Liver (tissue), 9 donors: ENCODE results near the gene PPP6R1. TPM values are rescaled to one million over a fixed set of nuclear protein-coding genes. Genes with fewer than 3 reads are reported as not detected.

ENCODE experiments used
- DNase-seq: peaks from one replicate; pipeline ENCODE4 v3.0.0-alpha.2; 2017; ENCODE audit warnings: low spot score
- H3K27ac ChIP-seq, 2 donors: one replicate each; pipeline ENCODE4 v1.7.0; 2013; ENCODE audit warnings: inconsistent platforms in 2 of 2, low read length in 2 of 2, control low read depth in 1 of 2, low read depth in 1 of 2, mild to moderate bottlenecking in 1 of 2
- H3K27me3 ChIP-seq, 4 donors: one replicate each; pipeline versions ENCODE4 v1.6.1 to v1.7.0; 2013; ENCODE audit warnings: low read length in 3 of 4, inconsistent platforms in 1 of 4, mild to moderate bottlenecking in 1 of 4, moderate library complexity in 1 of 4; ENCODE audit not compliant: control insufficient read depth in 4 of 4, insufficient read depth in 4 of 4
- H3K36me3 ChIP-seq, 4 donors: one replicate each; pipeline versions ENCODE4 v1.6.1 to v1.7.0; 2013; ENCODE audit warnings: low read length in 3 of 4, mild to moderate bottlenecking in 3 of 4, low read depth in 1 of 4, moderate library complexity in 1 of 4; ENCODE audit not compliant: control insufficient read depth in 4 of 4, insufficient read depth in 3 of 4
- H3K4me1 ChIP-seq, 4 donors: one replicate each; pipeline versions ENCODE4 v1.6.1 to v1.7.0; 2013; ENCODE audit warnings: low read length in 3 of 4, mild to moderate bottlenecking in 3 of 4, moderate library complexity in 1 of 4; ENCODE audit not compliant: control insufficient read depth in 4 of 4, insufficient read depth in 4 of 4
- H3K4me3 ChIP-seq, 3 donors: one replicate each; pipeline versions ENCODE4 v1.6.1 to v1.7.0; 2013; ENCODE audit warnings: low read length in 3 of 3, control low read depth in 1 of 3, low read depth in 1 of 3, mild to moderate bottlenecking in 1 of 3
- H3K9ac ChIP-seq, 2 donors: one replicate each; pipeline ENCODE4 v1.7.0; 2013; ENCODE audit warnings: low read length in 2 of 2, mild to moderate bottlenecking in 2 of 2, moderate library complexity in 2 of 2, control low read depth in 1 of 2, low read depth in 1 of 2
- H3K9me3 ChIP-seq, 4 donors: one replicate each; pipeline versions ENCODE4 v1.6.1 to v1.7.0; 2013; ENCODE audit warnings: low read length in 3 of 4; ENCODE audit not compliant: control insufficient read depth in 4 of 4
- FOXA1 ChIP-seq: IDR thresholded peaks from 2 replicates; pipeline ENCODE4 v1.6.1; 2016; ENCODE audit warnings: antibody characterized with exemption
- FOXA2 ChIP-seq: IDR thresholded peaks from 2 replicates; pipeline ENCODE4 v1.6.1; 2016; ENCODE audit warnings: antibody characterized with exemption
- HNF4A ChIP-seq, 2 donors: conservative IDR thresholded peaks; 2 replicates each; pipeline ENCODE4 v1.6.1; 2016; ENCODE audit warnings: antibody characterized with exemption in 2 of 2, mild to moderate bottlenecking in 2 of 2
- HNF4G ChIP-seq: IDR thresholded peaks from 2 replicates; pipeline ENCODE4 v1.6.1; 2016; ENCODE audit warnings: antibody characterized with exemption
- JUND ChIP-seq, 2 donors: IDR thresholded peaks; 2 replicates each; pipeline ENCODE4 v1.6.1; 2016; ENCODE audit warnings: antibody characterized with exemption in 2 of 2
- NR2F2 ChIP-seq: IDR thresholded peaks from 2 replicates; pipeline ENCODE4 v1.6.1; 2016; ENCODE audit warnings: antibody characterized with exemption
- RAD21 ChIP-seq, 2 donors: IDR thresholded peaks; 2 replicates each; pipeline ENCODE4 v1.6.1; 2016; ENCODE audit warnings: antibody characterized with exemption in 2 of 2, mild to moderate bottlenecking in 2 of 2
- RXRA ChIP-seq, 2 donors: IDR thresholded peaks; 2 replicates each; pipeline ENCODE4 v1.6.1; 2017 to 2018; ENCODE audit warnings: antibody characterized with exemption in 2 of 2, mild to moderate bottlenecking in 1 of 2
- SP1 ChIP-seq: IDR thresholded peaks from 2 replicates; pipeline ENCODE4 v1.6.1; 2018; ENCODE audit warnings: antibody characterized with exemption, mild to moderate bottlenecking
- TAF1 ChIP-seq: conservative IDR thresholded peaks from 2 replicates; pipeline ENCODE4 v1.6.1; 2016; ENCODE audit warnings: antibody characterized with exemption, mild to moderate bottlenecking
- WGBS: extraction: QIAGEN DNeasy Blood & Tissue Kit; methylation state at CpG from one replicate; pipeline ENCODE4 v1.1.7; 2013; 5-methylcytosine and 5-hydroxymethylcytosine counted together
- polyA plus RNA-seq, 2 donors: library from polyadenylated mRNA; stranded (reverse) in 1 of 2; unstranded in 1 of 2; fragments of 200-250 nt in 1 of 2; fragments of >200 nt in 1 of 2; fragmentation: Nextera tagmentation in 1 of 2; extraction: Ambion mirVana in 1 of 2; gene quantifications; one replicate each; pipeline versions ENCODE4 v1.2.1 to v1.2.3, GENCODE V29; 2013 to 2015
- total RNA-seq, 2 donors: library from RNA; depleted of rRNA; stranded (reverse); fragments of >200 nt; gene quantifications; one replicate each; pipeline ENCODE4 v1.2.3, GENCODE V29; 2014
- TF ChIP-seq, protein P1 (sequence below): IDR thresholded peaks from 2 replicates; pipeline ENCODE4 v1.6.1; 2016; ENCODE audit warnings: antibody characterized with exemption
- TF ChIP-seq, protein P2 (sequence below): fragments of 150-350 bp; IDR thresholded peaks from 2 replicates; pipeline ENCODE4 v1.5.1; 2017; ENCODE audit warnings: improper control_type of control experiment, low read depth, low read length; ENCODE audit not compliant: missing input control
- TF ChIP-seq, protein P3 (sequence below): IDR thresholded peaks from 2 replicates; pipeline ENCODE4 v1.6.1; 2016; ENCODE audit warnings: antibody characterized with exemption
- TF ChIP-seq, protein P4 (sequence below): IDR thresholded peaks from 2 replicates; pipeline ENCODE4 v1.6.1; 2016; ENCODE audit warnings: antibody characterized with exemption, mild to moderate bottlenecking
- donor health status: healthy.
- donor health status: healthy.
- donor health status: healthy.
- donor health status: healthy.
- donor health status: healthy.

Gene PPP6R1
- total and polyA plus RNA-seq, 4 donors: 5.5 to 40.1 (median 22.5) TPM

DNA sequence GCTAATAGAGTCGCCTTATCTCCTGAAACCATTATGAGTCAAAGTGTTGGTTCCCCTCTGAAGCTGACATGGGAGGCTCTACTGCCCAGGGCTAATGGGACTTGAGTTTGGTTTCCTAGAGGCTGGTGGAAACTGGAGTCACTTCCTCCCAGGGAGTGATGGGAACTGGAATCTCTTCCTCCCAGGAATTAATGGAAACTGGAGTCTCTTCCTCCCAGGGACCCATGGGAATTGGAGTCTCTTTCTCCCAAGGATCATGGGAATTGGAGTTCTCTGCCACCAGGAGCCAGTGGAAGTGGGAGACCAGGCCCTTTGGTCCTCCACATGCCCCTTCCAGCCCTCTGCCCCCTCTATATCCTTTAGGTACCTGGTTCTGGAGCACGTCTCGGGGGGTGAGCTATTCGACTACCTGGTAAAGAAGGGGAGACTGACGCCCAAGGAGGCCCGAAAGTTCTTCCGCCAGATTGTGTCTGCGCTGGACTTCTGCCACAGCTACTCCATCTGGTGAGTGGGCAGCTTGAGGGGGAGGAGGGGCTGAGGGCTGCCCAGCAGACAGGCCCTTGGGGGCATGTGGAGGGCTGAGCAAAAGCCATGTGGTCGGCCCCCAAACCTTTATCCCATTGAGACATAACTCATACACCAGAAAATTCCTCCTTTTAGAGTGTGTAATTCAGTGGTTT is 30.4 kb upstream of the PPP6R1 start:
- TF ChIP-seq, protein P1, sequence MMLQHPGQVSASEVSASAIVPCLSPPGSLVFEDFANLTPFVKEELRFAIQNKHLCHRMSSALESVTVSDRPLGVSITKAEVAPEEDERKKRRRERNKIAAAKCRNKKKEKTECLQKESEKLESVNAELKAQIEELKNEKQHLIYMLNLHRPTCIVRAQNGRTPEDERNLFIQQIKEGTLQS: no peak
- no peak for TF ChIP-seq SP1
- no peak for TF ChIP-seq FOXA2
- TF ChIP-seq, protein P2, sequence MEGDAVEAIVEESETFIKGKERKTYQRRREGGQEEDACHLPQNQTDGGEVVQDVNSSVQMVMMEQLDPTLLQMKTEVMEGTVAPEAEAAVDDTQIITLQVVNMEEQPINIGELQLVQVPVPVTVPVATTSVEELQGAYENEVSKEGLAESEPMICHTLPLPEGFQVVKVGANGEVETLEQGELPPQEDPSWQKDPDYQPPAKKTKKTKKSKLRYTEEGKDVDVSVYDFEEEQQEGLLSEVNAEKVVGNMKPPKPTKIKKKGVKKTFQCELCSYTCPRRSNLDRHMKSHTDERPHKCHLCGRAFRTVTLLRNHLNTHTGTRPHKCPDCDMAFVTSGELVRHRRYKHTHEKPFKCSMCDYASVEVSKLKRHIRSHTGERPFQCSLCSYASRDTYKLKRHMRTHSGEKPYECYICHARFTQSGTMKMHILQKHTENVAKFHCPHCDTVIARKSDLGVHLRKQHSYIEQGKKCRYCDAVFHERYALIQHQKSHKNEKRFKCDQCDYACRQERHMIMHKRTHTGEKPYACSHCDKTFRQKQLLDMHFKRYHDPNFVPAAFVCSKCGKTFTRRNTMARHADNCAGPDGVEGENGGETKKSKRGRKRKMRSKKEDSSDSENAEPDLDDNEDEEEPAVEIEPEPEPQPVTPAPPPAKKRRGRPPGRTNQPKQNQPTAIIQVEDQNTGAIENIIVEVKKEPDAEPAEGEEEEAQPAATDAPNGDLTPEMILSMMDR: no peak
- no peak for TF ChIP-seq JUND (IDR thresholded peaks at IDR 0.05)
- TF ChIP-seq, protein P3, sequence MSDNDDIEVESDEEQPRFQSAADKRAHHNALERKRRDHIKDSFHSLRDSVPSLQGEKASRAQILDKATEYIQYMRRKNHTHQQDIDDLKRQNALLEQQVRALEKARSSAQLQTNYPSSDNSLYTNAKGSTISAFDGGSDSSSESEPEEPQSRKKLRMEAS: no peak
- TF ChIP-seq RAD21 (IDR thresholded peaks at IDR 0.05): no peak
- TF ChIP-seq, protein P4, sequence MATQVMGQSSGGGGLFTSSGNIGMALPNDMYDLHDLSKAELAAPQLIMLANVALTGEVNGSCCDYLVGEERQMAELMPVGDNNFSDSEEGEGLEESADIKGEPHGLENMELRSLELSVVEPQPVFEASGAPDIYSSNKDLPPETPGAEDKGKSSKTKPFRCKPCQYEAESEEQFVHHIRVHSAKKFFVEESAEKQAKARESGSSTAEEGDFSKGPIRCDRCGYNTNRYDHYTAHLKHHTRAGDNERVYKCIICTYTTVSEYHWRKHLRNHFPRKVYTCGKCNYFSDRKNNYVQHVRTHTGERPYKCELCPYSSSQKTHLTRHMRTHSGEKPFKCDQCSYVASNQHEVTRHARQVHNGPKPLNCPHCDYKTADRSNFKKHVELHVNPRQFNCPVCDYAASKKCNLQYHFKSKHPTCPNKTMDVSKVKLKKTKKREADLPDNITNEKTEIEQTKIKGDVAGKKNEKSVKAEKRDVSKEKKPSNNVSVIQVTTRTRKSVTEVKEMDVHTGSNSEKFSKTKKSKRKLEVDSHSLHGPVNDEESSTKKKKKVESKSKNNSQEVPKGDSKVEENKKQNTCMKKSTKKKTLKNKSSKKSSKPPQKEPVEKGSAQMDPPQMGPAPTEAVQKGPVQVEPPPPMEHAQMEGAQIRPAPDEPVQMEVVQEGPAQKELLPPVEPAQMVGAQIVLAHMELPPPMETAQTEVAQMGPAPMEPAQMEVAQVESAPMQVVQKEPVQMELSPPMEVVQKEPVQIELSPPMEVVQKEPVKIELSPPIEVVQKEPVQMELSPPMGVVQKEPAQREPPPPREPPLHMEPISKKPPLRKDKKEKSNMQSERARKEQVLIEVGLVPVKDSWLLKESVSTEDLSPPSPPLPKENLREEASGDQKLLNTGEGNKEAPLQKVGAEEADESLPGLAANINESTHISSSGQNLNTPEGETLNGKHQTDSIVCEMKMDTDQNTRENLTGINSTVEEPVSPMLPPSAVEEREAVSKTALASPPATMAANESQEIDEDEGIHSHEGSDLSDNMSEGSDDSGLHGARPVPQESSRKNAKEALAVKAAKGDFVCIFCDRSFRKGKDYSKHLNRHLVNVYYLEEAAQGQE: no peak
- no peak for TF ChIP-seq FOXA1
- TF ChIP-seq NR2F2: no peak
- H3K36me3 ChIP-seq: no peaks in the 10 kb centered on the region
- no peaks in the 10 kb centered on the region for H3K9me3 ChIP-seq
- WGBS: 97% methylated on average over 9 of the region's 9 CpGs
- H3K9ac ChIP-seq: no peak overlapping the region
- H3K27me3 ChIP-seq: no peaks in the 10 kb centered on the region
- H3K4me3 ChIP-seq: no peak overlapping the region
- H3K27ac ChIP-seq: no peak overlapping the region
- DNase-seq: no peak
- H3K4me1 ChIP-seq: no peaks in the 10 kb centered on the region

DNA sequence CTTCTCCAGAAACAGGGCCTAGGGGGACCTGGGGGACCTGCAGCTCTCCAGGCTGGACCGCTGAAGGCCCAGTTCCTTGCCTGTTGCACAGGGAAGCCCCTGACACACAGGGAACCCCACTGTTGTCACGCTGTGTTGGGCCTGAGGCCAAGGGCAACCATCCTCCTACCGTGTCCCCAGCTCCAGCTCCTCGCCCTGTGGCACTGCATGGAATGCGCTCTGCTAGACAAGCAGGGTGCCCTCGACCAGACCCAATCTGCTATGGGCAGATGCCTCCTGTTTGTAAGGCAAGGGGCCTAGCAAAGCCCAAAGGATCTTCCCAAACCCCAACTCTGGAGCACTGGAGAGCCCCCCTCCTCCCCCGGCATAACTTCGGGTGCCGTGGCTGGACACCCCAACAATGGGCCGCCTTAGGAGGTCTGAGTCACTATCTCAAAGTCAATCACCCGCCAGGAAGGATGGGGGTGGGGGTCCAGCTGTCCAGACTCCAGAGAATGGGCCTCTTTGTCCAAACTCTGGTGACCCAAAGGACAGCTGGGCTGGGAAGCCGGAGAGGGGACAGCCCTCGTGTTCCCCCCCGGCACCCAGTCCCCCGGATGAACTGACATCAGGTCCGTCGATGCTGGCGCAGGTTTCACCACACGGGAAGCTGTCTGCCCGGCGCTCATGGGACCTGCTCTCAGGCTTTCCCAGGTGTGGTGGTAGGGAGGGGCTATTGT is 28.7 kb upstream of the PPP6R1 start:
- Histone ChIP-seq H3K4me1 (no peaks in the 10 kb centered on the region), H3K9ac (no peak overlapping the region), H3K36me3 (no peaks in the 10 kb centered on the region), H3K27me3 (no peaks in the 10 kb centered on the region), H3K4me3 (no peak overlapping the region), H3K27ac (no peak overlapping the region), H3K9me3 (no peaks in the 10 kb centered on the region)
- no peak for DNase-seq
- TF ChIP-seq HNF4A (conservative IDR thresholded peaks at IDR 0.05) (no peak), RAD21 (IDR thresholded peaks at IDR 0.05) (no peak), TAF1 (no peak), NR2F2 (no peak), HNF4G (no peak), SP1 (no peak), FOXA2 (no peak), FOXA1 (no peak), RXRA (IDR thresholded peaks at IDR 0.05) (no peak)
- TF ChIP-seq, protein P3: no peak
- TF ChIP-seq, protein P2: no peak
- TF ChIP-seq, protein P4: no peak
- WGBS: 90% methylated on average over 21 of the region's 21 CpGs
